Measurements from ENCODE around the gene XRN2.

The XRN2 gene, protein sequence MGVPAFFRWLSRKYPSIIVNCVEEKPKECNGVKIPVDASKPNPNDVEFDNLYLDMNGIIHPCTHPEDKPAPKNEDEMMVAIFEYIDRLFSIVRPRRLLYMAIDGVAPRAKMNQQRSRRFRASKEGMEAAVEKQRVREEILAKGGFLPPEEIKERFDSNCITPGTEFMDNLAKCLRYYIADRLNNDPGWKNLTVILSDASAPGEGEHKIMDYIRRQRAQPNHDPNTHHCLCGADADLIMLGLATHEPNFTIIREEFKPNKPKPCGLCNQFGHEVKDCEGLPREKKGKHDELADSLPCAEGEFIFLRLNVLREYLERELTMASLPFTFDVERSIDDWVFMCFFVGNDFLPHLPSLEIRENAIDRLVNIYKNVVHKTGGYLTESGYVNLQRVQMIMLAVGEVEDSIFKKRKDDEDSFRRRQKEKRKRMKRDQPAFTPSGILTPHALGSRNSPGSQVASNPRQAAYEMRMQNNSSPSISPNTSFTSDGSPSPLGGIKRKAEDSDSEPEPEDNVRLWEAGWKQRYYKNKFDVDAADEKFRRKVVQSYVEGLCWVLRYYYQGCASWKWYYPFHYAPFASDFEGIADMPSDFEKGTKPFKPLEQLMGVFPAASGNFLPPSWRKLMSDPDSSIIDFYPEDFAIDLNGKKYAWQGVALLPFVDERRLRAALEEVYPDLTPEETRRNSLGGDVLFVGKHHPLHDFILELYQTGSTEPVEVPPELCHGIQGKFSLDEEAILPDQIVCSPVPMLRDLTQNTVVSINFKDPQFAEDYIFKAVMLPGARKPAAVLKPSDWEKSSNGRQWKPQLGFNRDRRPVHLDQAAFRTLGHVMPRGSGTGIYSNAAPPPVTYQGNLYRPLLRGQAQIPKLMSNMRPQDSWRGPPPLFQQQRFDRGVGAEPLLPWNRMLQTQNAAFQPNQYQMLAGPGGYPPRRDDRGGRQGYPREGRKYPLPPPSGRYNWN

DNA sequence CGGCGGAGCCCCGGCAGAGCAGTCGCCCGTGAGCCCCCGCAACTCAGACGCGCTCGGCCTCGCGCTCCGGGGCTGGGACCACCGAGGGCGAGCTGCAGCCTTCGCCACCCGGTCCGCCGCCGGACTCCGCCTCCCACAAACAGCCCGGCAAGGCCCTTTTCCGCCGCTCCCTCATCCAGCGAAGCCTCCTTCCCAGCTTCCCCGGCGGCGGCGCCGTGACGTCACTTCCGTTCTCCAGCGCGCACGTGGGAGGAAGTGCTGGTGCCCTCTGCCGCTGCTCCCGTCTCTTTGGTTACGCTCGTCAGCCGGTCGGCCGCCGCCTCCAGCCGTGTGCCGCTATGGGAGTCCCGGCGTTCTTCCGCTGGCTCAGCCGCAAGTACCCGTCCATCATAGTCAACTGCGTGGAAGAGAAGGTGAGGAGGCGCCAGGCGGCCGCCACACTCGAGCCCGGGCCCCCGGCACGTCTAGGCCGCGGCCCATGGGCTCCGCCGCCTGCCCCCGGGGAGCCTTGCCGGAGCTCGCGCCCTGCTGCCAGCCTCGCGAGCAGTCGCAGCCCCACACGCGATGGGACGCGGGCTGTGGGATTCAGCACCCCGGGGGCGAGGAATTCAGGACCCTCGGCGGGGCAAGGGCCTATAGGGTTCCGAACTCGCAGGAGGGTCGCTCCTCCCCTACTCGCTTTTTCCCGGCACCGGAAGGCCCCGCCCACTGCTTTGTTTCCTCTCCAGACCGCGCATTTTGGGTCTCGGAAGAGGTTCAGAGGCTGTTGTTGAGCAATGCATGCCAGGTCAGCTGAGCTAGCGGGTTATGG, at the start of gene XRN2:
XRN2 (plus strand) TSS at position 271 of the 811 bp plus-strand sequence; CDS start at position 339, 68 bp downstream.
- peak; percentile 94 for DNase-seq

GRCh38 chr20:21257192-21257591, 45.9 kb upstream of the XRN2 start:
- DNase-seq = no peak

- DNase-seq = no peak
These were observed 44.7 kb upstream of the XRN2 start for GRCh38 chr20:21258411-21258810.

DNA sequence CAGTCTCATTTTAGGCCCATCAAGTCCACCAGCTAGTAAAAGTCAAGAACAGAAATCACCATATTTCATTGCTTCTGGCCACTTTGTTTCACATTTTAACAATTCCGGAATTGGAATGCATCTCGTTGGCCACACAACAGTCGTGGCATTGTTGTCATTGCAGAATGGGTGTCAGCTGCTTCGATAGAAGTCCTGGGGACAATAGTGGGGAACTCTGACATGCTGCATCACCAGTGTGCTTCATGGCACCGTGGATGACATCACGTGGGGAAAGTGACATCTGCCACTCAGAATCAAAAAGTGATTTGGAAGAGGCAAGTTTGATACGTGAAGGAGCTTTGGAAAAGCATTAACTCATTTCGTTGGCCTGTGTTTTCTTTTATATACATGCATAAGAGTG, 43.8 kb upstream of the XRN2 start:
- DNase-seq = no peak

DNA sequence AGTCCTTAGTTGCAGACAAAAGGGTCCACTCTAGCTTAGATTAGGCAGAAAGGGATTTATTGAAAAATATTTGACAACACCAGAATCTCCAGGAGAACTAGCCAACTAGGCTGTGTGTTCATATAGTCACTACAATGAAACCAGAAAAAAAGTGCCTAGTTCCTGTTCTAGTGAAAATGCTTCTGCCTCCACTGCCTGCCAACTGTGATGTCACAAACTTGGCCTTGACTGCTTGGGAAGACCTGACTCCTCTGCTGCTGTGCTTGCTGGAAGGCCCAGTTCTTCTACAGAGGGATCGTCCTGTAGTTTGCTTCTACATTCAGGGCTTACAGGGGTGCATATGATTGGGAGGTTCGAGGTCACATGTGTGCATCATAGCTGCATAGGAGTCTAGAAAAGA, 40.3 kb upstream of the XRN2 start:
- DNase-seq = no peak

DNA sequence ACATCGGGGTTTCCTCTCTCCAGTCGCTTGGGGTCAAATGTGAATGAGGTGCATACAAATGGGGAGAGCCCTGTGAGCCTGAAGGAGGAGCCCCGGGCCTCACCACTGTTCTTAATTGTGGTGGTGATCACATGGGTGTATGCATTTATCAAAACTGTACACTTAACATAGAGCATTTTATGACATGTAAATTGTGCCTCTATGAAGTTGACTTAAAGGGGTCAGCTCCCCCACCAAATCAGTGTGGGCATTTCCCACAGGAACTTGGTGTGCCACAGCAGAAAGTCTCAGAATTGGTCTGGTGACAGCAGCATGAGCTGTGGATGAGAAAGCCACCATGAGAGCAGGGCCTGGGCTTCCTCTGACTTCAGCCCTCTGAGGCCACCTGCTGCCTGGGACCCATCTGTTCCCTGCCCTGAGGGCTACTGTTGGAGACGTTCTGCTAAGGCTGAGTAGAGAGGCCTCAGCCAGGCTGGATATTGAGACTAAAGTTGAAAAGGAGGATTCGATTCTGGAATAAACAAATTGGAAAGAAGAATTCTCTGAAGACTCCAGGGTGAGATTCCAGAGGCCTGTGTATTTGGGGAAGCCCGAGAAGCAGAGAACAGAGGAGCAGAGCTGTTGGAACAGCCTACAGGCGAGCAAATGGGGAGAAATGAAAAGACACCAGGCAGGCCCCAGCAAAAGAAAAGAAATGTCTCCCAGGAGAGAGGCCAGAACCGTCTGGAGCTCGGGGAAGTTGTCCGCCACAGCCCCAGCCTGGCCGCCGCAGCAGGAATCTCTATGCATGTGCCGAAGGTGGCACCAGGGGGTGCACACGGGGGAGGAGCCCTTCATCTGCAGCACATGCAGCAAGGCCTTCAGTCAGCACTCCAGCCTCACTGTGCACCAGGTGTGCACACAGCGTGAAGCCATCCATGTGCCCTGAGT, 37.6 kb upstream of the XRN2 start:
- no peak for DNase-seq

- DNase-seq = no peak
These were observed 37.0 kb upstream of the XRN2 start for GRCh38 chr20:21266191-21266536.

GRCh38 chr20:21269772-21270171, 33.4 kb upstream of the XRN2 start:
- DNase-seq = no peak

DNA sequence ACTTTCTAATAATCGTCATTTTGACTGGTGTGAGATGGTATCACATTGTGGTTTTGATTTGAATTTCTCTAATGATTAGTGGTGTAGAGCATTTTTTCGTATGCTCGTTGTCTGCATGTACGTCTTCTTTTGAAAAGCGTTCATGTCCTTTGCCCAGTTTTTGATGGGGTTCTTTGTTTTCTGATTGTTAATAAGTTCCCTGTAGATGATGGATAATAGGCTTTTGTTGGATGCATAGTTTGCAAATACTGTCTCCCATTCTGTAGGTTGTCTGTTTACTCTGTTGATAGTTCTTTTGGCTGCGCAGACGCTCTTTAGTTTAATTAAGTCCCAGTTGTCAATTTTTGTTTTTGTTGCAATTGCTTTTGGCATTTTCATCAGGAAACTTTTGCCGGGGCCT, 32.3 kb upstream of the XRN2 start:
- DNase-seq = no peak

- DNase-seq = no peak
These were observed 30.9 kb upstream of the XRN2 start for GRCh38 chr20:21272279-21272678.

GRCh38 chr20:21272679-21273078, 30.5 kb upstream of the XRN2 start:
- DNase-seq = no peak

DNA sequence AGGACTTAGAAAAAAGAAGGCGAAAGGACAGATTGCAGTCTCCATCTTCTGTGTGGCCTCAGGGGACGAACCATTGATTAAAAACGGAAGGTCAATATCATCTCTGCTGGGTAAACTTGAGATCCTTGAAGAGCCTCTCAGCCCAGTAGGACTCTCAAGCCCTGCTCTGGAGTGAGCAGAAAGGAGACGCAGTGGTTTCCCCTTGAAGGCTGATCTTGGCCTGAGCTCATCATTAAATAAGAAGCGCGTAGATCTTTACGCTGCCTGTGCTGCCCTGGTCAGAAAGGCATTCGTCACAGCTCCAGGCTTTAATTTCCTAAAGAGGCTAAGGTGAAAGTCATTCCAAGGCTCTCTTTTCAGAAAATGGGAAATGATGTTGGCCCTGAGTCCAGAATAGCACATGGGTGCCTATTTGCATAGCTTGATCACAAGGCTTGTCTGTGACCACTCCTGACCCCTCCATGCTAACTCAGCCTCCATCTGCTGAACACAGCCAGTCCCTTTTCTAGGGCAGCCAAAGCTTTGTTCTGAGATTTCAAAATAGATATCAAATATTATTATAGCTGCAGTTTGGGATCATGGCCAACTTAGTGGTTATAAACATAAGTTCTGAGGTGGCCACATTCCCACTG, 29.3 kb upstream of the XRN2 start:
- no peak for DNase-seq

GRCh38 chr20:21278829-21279228, 24.3 kb upstream of the XRN2 start:
- no peak for DNase-seq

- DNase-seq = no peak
These were observed 23.2 kb upstream of the XRN2 start for GRCh38 chr20:21279706-21280521.

GRCh38 chr20:21280522-21281016, 22.6 kb upstream of the XRN2 start:
- DNase-seq = no peak

DNA sequence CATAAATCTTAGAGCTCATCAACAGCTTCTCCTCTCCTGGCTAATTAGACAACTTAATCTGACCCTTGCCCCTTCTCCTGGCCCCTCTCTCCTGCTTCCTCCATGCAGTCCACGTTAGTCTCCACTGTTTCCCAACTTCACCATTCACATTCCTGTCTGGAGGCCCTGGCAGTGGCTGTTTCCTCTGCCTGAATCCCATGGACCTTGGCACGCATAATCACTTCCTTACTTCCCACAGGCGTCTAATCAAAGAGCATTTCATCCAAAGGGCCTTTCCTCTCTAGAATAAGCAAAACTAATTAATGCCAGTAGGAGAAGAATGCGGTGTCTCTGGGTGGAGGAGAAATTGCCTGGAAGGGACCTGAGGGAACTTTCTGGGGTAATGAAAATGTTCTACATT, 16.4 kb upstream of the XRN2 start:
- DNase-seq = no peak

GRCh38 chr20:21288587-21289370, 14.4 kb upstream of the XRN2 start:
- DNase-seq = no peak

DNA sequence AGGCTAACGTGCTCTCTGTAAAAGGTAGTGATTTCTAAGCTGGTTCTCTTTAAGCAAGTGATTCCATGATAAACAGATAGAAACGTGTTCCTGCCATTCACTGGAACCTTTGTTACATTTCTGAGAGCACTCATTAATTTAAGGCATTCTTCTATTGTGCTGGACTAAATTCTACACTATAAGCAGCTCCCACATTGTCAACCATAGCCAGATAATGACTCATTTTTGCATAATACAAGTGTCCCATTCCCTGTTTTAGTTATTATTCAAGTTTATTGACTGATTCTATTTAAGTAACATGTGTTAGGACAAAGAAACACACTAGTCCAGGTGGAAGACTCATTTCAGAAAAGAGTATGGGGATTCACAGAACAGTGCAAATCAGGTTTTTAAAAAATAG, 13.5 kb upstream of the XRN2 start:
- no peak for DNase-seq

DNA sequence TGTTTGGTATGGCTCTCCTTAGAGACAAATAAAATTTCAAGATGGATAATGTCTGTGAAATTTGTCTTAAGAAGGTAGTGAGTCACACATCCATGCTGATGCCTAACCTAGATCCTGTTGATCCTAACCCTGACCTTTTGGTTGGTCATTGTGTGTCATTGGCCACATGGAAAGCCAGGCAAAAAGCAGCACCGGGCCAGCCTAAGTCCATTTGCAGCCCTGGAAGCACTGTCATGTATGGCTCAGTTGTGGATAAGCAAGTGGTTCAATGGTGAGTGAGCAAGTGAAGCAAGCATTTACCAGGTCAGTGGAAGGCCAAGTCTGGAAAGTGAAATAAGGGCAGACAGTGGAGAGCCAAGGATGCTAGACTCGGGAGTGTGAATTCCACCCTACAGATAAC, 12.1 kb upstream of the XRN2 start:
- DNase-seq = no peak

GRCh38 chr20:21294755-21295154, 8.4 kb upstream of the XRN2 start:
- DNase-seq = no peak

Measured in NCI-H510A (cell line).